HG03064 (cell line): ENCODE measurements around the gene NKAIN2.
"Not testable (repeated sequence)": the region's sequence is repeated elsewhere in the genome, so short reads cannot be mapped to it uniquely, and the experiment has no call there.

ENCODE experiments used
- ATAC-seq: cut with Tn5 transposase; IDR thresholded peaks from one replicate; pipeline ENCODE4 v1.9.1; 2021; ENCODE audit warnings: low read depth; ENCODE audit not compliant: unreplicated experiment

Gene NKAIN2

DNA sequence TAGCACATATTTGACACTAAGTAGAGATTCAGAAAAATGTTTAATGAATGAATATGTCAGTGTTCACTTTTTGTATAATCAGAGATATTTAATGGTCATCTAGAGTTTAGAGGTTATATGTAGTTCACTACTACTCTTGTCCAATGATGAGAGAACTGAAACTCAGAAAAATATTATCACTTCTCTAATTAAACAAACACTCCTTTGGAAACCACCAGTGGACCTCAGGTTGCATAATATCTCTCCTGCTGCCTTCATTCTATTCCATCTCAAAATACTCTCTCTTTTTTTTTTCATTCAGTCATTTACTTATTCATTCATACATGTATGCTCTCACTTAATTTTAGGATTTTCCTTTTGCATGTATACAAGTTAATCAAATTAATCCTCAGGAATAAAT lies 735.4 kb downstream of the NKAIN2 start:
- no peak for ATAC-seq

DNA sequence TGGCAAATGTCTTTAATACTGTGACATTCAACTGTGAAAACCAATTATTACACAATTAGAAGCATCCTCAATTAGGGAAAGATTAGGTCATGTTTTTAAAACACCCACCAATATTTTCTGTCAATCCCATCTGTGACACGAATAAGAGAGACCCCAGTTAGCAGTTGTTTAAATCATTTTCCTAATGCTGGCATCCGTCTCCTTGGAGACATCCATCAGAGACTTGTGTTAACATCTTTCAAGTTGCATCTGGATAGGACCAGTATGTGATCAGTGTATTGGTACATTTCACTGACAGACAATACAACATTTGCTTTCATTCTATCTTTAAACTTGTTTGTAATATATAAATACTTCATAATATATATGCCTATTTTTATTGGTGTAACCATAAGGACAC lies 737.9 kb downstream of the NKAIN2 start:
- no peak for ATAC-seq

- no peak for ATAC-seq
Measured at GRCh38 chr6:124546601-124547000, 742.9 kb downstream of the NKAIN2 start.

DNA sequence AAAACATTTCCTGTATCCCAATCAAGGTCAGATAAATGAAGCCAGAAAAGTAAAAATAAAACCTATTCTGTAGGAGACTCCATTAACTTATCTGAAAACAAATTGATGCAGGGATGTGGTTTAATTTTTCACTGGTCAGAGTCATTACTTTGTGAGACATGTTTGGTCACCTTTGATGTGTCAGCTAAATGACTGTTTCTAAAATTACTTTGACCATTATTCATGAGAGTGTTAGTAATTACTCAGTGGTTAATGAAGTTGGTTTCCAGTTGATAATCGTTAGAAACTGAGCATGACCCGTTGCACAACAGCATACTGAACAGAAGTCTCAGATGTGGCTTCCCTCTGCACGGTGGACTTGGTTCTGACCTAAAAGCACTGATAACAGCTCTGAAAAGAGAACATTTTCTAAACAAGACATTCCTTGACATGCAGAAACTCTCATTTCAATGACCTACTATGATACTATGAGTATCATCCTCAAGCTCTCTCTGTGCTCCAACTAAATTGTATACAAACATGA lies 748.1 kb downstream of the NKAIN2 start:
- ATAC-seq = no peak

- no peak for ATAC-seq
Measured at GRCh38 chr6:124557873-124558272, 754.2 kb downstream of the NKAIN2 start.

GRCh38 chr6:124560078-124560477 lies 756.4 kb downstream of the NKAIN2 start:
- ATAC-seq = not testable (repeated sequence)

GRCh38 chr6:124560873-124561567 lies 757.4 kb downstream of the NKAIN2 start:
- no peak for ATAC-seq

DNA sequence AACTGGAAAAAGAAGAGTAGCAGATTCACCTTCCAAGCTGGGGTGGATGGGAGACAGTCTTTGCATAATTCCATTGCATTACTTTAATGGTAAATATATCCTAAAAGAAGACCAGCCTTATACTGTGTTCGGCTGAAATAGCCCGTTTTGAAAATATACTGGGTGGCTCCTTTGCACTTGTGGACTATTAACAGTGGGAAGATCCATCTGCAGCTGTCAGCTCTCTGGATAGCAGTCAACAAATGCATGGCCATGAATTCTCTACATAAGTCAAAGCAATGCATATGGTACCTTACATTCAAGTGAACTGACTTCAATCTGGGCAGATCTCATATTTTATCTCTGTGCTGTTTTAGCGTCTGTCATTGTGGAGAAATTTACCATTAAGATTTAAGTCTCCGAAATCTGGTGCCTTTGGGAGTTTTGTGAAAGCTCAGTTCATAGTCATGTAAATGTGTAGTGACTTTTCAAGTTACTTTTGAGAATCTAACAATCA lies 758.0 kb downstream of the NKAIN2 start:
- no peak for ATAC-seq

GRCh38 chr6:124564125-124564524 lies 760.5 kb downstream of the NKAIN2 start:
- ATAC-seq = not testable (repeated sequence)

DNA sequence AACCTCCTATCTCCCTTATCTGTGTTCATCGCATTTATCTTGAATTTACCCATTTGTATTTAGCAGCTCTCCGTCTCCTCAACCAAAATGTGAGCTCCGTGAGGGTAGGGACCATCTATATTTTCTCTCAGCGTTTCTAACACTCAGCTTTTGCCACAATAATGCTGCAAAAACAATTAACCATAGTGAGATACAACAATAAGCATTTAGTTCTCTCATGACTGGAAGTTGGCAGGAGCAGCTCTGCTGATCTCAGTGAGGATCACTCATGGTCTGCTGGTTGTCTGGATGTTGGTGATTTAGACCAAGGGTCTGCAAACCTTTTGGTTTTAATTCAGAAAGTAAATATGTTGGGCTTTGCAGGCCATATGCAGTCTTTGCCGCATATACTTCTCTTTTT lies 763.7 kb downstream of the NKAIN2 start:
- ATAC-seq = no peak

- no peak for ATAC-seq
Measured at GRCh38 chr6:124573953-124574352, 770.3 kb downstream of the NKAIN2 start.

- no peak for ATAC-seq
Measured at GRCh38 chr6:124577734-124578281, 774.1 kb downstream of the NKAIN2 start.

GRCh38 chr6:124590001-124590400 lies 786.3 kb downstream of the NKAIN2 start:
- ATAC-seq = no peak

DNA sequence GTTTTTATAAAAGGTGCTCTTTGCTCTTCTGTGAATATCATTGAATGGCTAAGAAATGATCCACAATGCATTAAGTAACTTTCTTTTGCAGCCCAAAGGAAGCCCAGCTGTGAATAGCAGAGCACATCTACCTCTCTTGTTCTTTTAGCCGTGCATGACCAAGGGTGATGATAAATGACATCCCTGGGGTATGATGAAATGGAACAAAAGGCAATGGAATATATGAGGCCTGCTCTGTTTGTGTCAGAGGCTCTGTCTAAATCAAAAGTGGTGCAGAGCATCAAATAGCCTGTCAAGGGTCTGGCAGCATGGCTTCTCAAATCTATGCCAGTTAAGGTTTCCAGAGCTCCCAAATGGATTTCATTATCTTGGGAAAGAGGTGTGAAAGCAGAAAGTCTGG lies 796.0 kb downstream of the NKAIN2 start:
- ATAC-seq = no peak

- ATAC-seq = no peak
Measured at GRCh38 chr6:124604719-124605118, 801.1 kb downstream of the NKAIN2 start.

- ATAC-seq = no peak
Measured at GRCh38 chr6:124607119-124607627, 803.5 kb downstream of the NKAIN2 start.

GRCh38 chr6:124613031-124613430 lies 809.4 kb downstream of the NKAIN2 start:
- ATAC-seq = no peak

GRCh38 chr6:124622351-124622750 lies 818.7 kb downstream of the NKAIN2 start:
- ATAC-seq = no peak

- ATAC-seq = no peak
Measured at GRCh38 chr6:124633655-124634054, 830.0 kb downstream of the NKAIN2 start.

DNA sequence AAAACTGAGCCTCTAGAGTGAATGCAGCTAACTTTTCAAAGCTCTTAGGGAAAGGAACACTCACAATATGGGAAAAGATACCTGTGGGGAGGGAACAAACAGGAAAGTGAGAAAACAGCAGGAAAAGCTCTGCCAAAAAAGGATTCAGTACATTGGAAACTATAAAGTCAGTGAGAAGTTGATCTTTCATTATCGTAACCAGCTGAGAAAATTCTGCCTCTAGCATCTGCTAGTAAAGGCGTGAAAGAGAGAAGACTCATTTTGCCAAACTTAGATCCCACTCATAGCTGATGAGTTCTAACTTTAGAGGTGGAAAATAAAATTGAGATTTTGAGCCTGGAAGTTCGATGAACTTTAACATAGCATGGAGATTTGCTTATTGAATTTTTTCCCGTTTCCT lies 836.8 kb downstream of the NKAIN2 start:
- ATAC-seq = no peak

DNA sequence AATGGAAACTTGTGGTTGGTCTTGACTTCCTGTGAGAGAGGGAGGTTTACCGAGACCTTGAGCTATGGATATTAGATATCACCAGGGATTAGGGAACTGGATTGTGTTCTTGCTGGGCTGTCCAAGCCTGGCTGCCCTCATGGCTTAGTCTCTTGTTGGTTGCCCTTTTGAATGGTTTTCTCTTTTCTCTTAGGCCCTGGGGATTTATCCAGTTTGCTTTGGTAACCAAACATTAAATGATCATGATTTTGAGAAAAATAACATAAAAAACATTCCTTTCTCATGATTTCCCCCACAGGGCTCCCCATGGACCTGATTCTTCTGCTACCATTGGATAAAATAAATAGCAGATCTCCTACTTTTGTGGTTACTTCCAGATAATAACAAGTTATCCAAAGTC lies 852.2 kb downstream of the NKAIN2 start:
- no peak for ATAC-seq

DNA sequence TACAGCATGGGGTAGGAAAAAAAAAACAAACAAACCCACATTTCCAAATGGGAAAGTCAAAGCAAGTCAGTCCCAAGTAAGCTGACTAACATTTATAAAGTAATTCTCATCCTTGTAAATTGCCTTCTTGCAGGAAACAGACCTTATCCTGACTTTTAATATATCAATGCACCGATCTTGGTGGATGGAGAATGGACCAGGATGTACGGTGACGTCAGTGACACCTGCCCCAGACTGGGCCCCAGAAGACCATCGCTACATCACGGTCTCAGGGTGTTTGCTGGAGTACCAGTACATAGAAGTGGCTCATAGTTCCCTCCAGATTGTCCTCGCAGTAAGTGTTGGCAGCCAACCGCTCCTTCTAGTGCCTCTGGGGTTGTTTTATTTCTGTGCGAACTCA lies 854.4 kb downstream of the NKAIN2 start:
- no peak for ATAC-seq
